Breast epithelium (tissue), 4 donors: Measurements from ENCODE around the gene HOXB1. TPM values are rescaled to one million over a fixed set of nuclear protein-coding genes. Genes with fewer than 3 reads are reported as not detected.
"Not testable (repeated sequence)": the region's sequence is repeated elsewhere in the genome, so short reads cannot be mapped to it uniquely, and the experiment has no call there.

Experiments
- DNase-seq, 2 donors: peaks; one replicate each; pipeline ENCODE4 v3.0.0-alpha.2; 2019; ENCODE audit warnings: low spot score in 2 of 2
- H3K27ac ChIP-seq, 2 donors: fragments of 200-600 bp; sonication (generic) in 1 of 2; one replicate each; pipeline ENCODE4 v1.5.1; 2016 to 2019; ENCODE audit warnings: mild to moderate bottlenecking in 1 of 2
- H3K27me3 ChIP-seq, 2 donors: fragments of 200-600 bp; sonication (generic) in 1 of 2; one replicate each; pipeline versions ENCODE4 v1.5.1 to v1.6.0; 2017 to 2019; ENCODE audit warnings: control low read depth in 1 of 2, mild to moderate bottlenecking in 1 of 2
- H3K36me3 ChIP-seq: fragments of 200-600 bp; one replicate; pipeline ENCODE4 v1.5.1; 2019
- H3K4me1 ChIP-seq, 2 donors: fragments of 200-600 bp; sonication (generic); one replicate each; pipeline ENCODE4 v1.5.1; 2016 to 2019; ENCODE audit warnings: control low read depth in 1 of 2
- H3K4me3 ChIP-seq, 3 donors: fragments of 200-600 bp; sonication (generic); 1 replicate in 2 of 3; 2 replicates in 1 of 3; pipeline ENCODE4 v1.5.1; 2016 to 2019; ENCODE audit warnings: mild to moderate bottlenecking in 3 of 3, moderate library complexity in 2 of 3
- H3K9me3 ChIP-seq, 2 donors: fragments of 200-600 bp; sonication (generic) in 1 of 2; one replicate each; pipeline ENCODE4 v1.5.1; 2016 to 2019; ENCODE audit warnings: control low read depth in 1 of 2
- CTCF ChIP-seq, 3 donors: fragments of 450-650 bp; IDR thresholded peaks; one replicate each; pipeline ENCODE4 v1.5.1; 2016 to 2017; ENCODE audit warnings: antibody characterized with exemption in 3 of 3, mild to moderate bottlenecking in 3 of 3, moderate library complexity in 3 of 3
- POLR2A ChIP-seq: fragments of 450-650 bp; IDR thresholded peaks from one replicate; pipeline ENCODE4 v1.6.1; 2016; ENCODE audit warnings: antibody characterized with exemption, mild to moderate bottlenecking, moderate library complexity
- POLR2AphosphoS5 ChIP-seq, 3 donors: sonication (generic); formaldehyde crosslinking; IDR thresholded peaks; one replicate each; pipeline ENCODE4 v1.6.1; 2017; ENCODE audit warnings: antibody characterized with exemption in 3 of 3
- intact Hi-C: fragments of 100-400 bp; cut with DNase I; formaldehyde crosslinking; loops from one replicate; pipeline ENCODE4 v1.15.1; 2023; ENCODE audit warnings: low total_unique reads
- total RNA-seq, 3 donors: library from RNA; depleted of rRNA; stranded (reverse); fragments of >200 nt; gene quantifications; one replicate each; pipeline ENCODE4 v1.1.0, GENCODE V29; 2016

Gene HOXB1
- total RNA-seq, 3 donors from 2014 or later = not detected

GRCh38 chr17:48484850-48485249, 46.0 kb downstream of the HOXB1 start:
- no peak for DNase-seq
- Histone ChIP-seq H3K27ac (no peak overlapping the region), H3K27me3 (no peaks in the 10 kb centered on the region), H3K4me1 (no peaks in the 10 kb centered on the region), H3K9me3 (no peaks in the 10 kb centered on the region), H3K4me3 (no peak overlapping the region), H3K36me3 (no peaks in the 10 kb centered on the region)
- intact Hi-C loops = no loop called here
- TF ChIP-seq CTCF (IDR thresholded peaks at IDR 0.05) = no peak
- TF ChIP-seq POLR2AphosphoS5 (IDR thresholded peaks at IDR 0.05) = no peak
- TF ChIP-seq POLR2A = no peak

GRCh38 chr17:48484256-48484655, 46.6 kb downstream of the HOXB1 start:
- intact Hi-C loops = no loop called here

GRCh38 chr17:48483471-48484131, 47.2 kb downstream of the HOXB1 start:
- DNase-seq = peak in 1 of 2 donors; percentile 61
- TF ChIP-seq POLR2A (no peak), POLR2AphosphoS5 (IDR thresholded peaks at IDR 0.05) (no peak), CTCF (IDR thresholded peaks at IDR 0.05) (no peak)
- no peaks in the 10 kb centered on the region for H3K36me3 ChIP-seq
- no peaks in the 10 kb centered on the region for H3K27me3 ChIP-seq
- H3K9me3 ChIP-seq = no peaks in the 10 kb centered on the region
- intact Hi-C loops = no loop called here
- peak overlapping the region in 1 of 2 donors; percentile 33 for H3K27ac ChIP-seq
- H3K4me1 ChIP-seq = no peaks in the 10 kb centered on the region
- no peak overlapping the region for H3K4me3 ChIP-seq

More at GRCh38 chr17:48484256-48484655, 46.6 kb downstream of the HOXB1 start:
- Histone ChIP-seq H3K9me3 (no peaks in the 10 kb centered on the region), H3K4me1 (no peaks in the 10 kb centered on the region), H3K36me3 (no peaks in the 10 kb centered on the region), H3K4me3 (no peak overlapping the region), H3K27ac (no peak overlapping the region), H3K27me3 (no peaks in the 10 kb centered on the region)
- DNase-seq = no peak
- no peak for TF ChIP-seq POLR2A
- no peak for TF ChIP-seq POLR2AphosphoS5 (IDR thresholded peaks at IDR 0.05)
- TF ChIP-seq CTCF (IDR thresholded peaks at IDR 0.05) = no peak

- no peaks in the 10 kb centered on the region for H3K4me1 ChIP-seq
- no peaks in the 10 kb centered on the region for H3K36me3 ChIP-seq
- intact Hi-C loops = no loop called here
- peak overlapping the region; percentile 19 to 33 for H3K27ac ChIP-seq
- DNase-seq = no peak
- TF ChIP-seq POLR2A = no peak
- no peak for TF ChIP-seq POLR2AphosphoS5 (IDR thresholded peaks at IDR 0.05)
- no peak for TF ChIP-seq CTCF (IDR thresholded peaks at IDR 0.05)
- no peak overlapping the region for H3K4me3 ChIP-seq
- no peaks in the 10 kb centered on the region for H3K9me3 ChIP-seq
- no peaks in the 10 kb centered on the region for H3K27me3 ChIP-seq
Observed at GRCh38 chr17:48483004-48483403, 47.8 kb downstream of the HOXB1 start.

DNA sequence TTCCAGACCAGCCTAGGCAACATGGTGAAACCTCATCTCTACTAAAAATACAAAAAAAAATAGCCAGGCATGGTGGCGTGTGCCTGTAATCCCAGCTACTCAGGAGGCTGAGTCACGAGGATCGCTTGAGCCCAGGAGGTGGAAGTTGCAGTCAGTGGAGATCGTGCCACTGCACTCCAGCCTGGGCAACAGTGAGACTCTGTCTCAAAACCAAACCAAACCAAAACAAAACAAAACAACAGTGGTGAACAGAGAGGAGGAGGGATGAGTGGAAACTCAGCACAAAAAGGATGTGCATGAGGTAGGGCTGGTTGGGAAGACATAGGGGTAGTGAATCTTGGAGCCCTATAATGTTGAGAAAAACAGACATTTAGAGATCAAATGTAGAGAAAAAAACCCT, 48.5 kb downstream of the HOXB1 start:
- H3K9me3 ChIP-seq, H3K27me3 ChIP-seq, H3K36me3 ChIP-seq, intact Hi-C loops, DNase-seq, H3K4me1 ChIP-seq, H3K27ac ChIP-seq, H3K4me3 ChIP-seq: not testable (repeated sequence)
